NB4 (cell line): ENCODE measurements around the gene CLPTM1L.
"Not testable (repeated sequence)": the region's sequence is repeated elsewhere in the genome, so short reads cannot be mapped to it uniquely, and the experiment has no call there.

Experiments used
- DNase-seq: peaks from one replicate; pipeline ENCODE4 v3.0.0; 2010; ENCODE audit warnings: low read depth
- H3K4me3 ChIP-seq: one replicate; pipeline ENCODE4 v1.5.1; 2011; ENCODE audit warnings: mild to moderate bottlenecking, low read depth, low read length, moderate library complexity
- MYC ChIP-seq: IDR thresholded peaks from 2 replicates; pipeline ENCODE4 v1.6.1; 2011; ENCODE audit warnings: low read depth, low read length
- POLR2A ChIP-seq: IDR thresholded peaks from 2 replicates; pipeline ENCODE4 v1.6.1; 2011; ENCODE audit warnings: mild to moderate bottlenecking; ENCODE audit not compliant: insufficient read length; ENCODE audit errors: extremely low read depth
- TF ChIP-seq, protein P1 (sequence below): IDR thresholded peaks from one replicate; pipeline ENCODE4 v1.5.1; 2012; ENCODE audit warnings: low read depth, low read length
- TF ChIP-seq, protein P2 (sequence below): IDR thresholded peaks from 2 replicates; pipeline ENCODE4 v1.6.1; 2011; ENCODE audit warnings: low read depth, low read length

Gene CLPTM1L

DNA sequence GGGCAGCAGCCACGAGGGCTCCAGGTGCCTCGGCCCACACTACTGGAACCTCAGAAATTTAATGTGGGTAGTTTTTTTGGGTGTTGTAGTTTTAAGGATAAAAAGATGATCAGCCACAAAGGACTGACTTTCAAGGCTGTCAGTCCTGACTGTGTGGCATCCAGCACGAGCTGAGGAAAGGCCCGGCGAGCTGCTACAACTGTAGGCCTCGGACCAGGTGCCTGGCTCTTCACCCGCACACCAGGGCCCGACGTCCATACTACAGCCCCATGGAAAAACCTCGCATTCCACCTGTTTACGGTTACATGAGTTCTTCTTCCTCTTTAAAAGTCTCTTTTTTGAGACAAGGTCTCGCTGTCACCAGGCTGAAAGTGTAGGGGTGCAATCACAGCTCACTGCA lies 2.6 kb downstream of the CLPTM1L start:
- TF ChIP-seq, protein P1, sequence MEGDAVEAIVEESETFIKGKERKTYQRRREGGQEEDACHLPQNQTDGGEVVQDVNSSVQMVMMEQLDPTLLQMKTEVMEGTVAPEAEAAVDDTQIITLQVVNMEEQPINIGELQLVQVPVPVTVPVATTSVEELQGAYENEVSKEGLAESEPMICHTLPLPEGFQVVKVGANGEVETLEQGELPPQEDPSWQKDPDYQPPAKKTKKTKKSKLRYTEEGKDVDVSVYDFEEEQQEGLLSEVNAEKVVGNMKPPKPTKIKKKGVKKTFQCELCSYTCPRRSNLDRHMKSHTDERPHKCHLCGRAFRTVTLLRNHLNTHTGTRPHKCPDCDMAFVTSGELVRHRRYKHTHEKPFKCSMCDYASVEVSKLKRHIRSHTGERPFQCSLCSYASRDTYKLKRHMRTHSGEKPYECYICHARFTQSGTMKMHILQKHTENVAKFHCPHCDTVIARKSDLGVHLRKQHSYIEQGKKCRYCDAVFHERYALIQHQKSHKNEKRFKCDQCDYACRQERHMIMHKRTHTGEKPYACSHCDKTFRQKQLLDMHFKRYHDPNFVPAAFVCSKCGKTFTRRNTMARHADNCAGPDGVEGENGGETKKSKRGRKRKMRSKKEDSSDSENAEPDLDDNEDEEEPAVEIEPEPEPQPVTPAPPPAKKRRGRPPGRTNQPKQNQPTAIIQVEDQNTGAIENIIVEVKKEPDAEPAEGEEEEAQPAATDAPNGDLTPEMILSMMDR, result no peak
- TF ChIP-seq, protein P2, sequence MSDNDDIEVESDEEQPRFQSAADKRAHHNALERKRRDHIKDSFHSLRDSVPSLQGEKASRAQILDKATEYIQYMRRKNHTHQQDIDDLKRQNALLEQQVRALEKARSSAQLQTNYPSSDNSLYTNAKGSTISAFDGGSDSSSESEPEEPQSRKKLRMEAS, result no peak
- TF ChIP-seq MYC (no peak), POLR2A (no peak)
- DNase-seq, result no peak
- no peak overlapping the region for H3K4me3 ChIP-seq

DNA sequence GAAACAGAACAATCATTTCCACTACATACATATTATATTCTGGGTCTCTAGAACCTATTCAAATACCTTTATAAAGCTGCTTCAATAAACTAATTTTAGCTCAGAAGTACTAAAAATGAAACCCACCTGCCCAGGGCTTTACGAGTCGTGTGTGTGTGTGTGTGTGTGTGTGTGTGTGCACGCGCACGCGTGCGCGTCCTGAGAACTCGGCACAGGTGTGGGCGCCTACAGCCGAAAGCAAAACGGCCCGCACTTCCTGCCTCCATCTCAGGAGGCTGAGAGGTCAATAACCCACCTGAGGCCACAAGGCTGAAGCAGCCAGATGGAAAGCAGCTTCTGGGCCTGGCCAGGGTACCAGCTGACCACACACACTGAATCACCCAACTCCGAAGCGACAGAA lies 3.0 kb downstream of the CLPTM1L start:
- TF ChIP-seq, protein P1, result no peak
- TF ChIP-seq MYC (no peak), POLR2A (no peak)
- TF ChIP-seq, protein P2, result no peak
- no peak for DNase-seq
- no peak overlapping the region for H3K4me3 ChIP-seq

DNA sequence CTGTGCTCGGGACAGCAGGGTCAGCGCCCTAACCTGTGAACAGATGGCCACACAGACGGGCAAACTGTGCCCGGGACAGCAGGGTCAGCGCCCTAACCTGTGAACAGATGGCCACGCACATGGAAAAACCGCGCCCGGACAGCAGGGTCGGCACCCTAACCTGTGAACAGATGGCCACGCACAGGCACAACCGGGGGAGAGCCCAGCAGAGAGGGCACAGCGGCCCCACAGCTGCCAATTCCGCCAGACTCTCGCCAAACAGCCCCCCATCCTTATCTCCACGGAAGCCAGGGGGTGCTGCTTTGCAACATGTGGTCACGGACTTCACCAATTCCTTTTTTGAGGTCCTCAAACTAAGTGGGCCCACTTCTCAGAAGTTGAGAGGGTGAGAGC lies 5.1 kb downstream of the CLPTM1L start:
- DNase-seq, H3K4me3 ChIP-seq: not testable (repeated sequence)

DNA sequence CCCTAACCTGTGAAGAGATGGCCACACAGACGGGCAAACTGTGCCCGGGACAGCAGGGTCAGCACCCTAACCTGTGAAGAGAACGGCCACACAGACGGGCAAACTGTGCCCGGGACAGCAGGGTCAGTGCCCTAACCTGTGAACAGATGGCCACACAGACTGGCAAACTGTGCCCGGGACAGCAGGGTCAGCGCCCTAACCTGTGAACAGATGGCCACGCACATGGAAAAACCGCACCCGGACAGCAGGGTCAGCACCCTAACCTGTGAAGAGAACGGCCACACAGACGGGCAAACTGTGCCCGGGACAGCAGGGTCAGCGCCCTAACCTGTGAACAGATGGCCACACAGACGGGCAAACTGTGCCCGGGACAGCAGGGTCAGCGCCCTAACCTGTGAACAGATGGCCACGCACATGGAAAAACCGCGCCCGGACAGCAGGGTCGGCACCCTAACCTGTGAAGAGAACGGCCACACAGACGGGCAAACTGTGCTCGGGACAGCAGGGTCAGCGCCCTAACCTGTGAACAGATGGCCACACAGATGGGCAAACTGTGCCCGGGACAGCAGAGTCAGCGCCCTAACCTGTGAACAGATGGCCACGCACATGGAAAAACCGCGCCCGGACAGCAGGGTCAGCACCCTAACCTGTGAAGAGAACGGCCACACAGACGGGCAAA lies 5.6 kb downstream of the CLPTM1L start:
- not testable (repeated sequence) for H3K4me3 ChIP-seq, DNase-seq

DNA sequence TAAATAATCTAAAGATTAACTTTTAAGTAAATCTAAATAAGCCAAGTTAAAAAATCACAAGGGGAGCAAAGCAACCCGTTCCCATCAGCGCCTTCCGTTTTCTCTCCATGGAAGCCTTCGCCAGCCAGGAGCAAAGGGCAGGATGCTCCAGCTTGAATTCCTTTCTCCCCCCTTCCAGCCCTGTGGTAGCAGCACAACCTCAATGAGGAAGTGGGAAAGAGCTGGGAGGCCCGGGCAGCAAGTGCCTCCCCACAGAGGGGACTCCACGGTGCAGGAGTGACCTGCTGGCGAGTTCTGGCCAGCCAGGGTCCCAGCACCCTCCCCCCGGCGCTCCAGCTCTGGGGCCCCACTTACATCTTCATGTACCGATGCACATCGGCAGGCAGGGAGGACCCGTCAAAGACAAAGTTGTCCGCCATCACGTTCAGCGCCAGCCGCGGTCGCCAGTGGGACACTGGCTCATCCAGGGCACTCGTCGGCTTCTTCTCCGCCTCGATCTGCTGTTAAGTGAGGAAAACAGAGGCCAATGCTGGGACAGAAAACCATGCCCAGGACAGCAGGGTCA lies 6.3 kb downstream of the CLPTM1L start:
- H3K4me3 ChIP-seq, result no peak overlapping the region
- no peak for DNase-seq
- TF ChIP-seq MYC (no peak), POLR2A (no peak)
- TF ChIP-seq, protein P2, result no peak
- TF ChIP-seq, protein P1, result no peak

DNA sequence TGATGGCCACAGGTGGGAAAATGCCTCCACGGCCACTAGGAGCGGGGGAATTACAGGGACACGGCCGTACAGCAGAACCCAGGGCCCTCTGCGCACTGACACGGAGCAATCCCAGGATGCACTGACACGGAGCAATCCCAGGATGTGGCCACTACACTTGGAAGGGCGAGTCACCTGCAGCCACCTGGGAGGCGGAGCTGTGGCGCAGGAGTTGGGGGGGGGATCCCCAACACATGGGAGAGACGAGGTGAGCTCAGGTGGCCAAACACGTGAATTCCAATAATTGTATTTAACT lies 6.8 kb downstream of the CLPTM1L start:
- no peak for DNase-seq
- no peak overlapping the region for H3K4me3 ChIP-seq
- no peak for TF ChIP-seq MYC
- TF ChIP-seq, protein P1, result no peak
- TF ChIP-seq POLR2A, result no peak
- TF ChIP-seq, protein P2, result no peak

DNA sequence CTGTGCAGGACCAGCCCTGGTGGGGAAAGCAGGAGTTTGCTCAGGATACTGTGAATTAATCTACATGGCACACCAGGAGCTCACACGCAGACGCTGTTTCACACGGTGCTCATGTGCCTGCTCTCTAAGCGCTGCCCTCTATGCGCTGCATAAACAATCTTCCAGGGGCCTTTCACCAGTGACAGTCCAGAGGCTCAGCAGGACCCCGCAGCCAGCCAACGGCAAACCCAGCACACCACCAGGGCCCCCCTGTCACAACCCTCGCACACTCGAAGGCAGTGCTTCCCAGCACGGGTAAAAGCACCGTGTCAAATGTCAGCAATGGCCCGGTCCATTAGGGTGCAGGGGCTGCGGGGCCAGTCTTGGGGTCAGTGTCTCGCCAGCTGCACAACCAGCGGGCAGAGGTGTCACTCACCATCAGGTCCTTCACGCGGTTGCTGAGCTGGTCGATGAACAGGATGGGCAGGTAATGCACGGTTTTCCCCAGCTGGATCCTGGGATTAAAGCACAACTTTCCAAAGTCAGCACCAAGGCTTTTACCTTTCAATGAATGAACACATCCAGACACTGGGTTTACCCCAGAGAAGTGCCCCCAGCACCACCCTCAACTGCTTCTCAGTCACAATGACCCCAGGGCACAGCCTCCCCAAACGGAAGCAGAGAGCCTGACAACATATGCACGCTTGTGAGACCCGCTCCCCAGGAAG lies 7.3 kb downstream of the CLPTM1L start:
- no peak for TF ChIP-seq POLR2A
- TF ChIP-seq, protein P1, result no peak
- TF ChIP-seq, protein P2, result no peak
- no peak for TF ChIP-seq MYC
- no peak for DNase-seq
- no peak overlapping the region for H3K4me3 ChIP-seq
